GM21576 (cell line): ENCODE data around the gene RANBP3L.
"Not testable (repeated sequence)": the region's sequence is repeated elsewhere in the genome, so short reads cannot be mapped to it uniquely, and the experiment has no call there.

ENCODE experiments used
- ATAC-seq: cut with Tn5 transposase; IDR thresholded peaks from one replicate; pipeline ENCODE4 v1.9.1; 2021; ENCODE audit warnings: mild to moderate bottlenecking, moderate library complexity; ENCODE audit not compliant: unreplicated experiment

RANBP3L gene

GRCh38 chr5:36214436-36214835 is 87.3 kb downstream of the RANBP3L start:
- ATAC-seq: no peak

DNA sequence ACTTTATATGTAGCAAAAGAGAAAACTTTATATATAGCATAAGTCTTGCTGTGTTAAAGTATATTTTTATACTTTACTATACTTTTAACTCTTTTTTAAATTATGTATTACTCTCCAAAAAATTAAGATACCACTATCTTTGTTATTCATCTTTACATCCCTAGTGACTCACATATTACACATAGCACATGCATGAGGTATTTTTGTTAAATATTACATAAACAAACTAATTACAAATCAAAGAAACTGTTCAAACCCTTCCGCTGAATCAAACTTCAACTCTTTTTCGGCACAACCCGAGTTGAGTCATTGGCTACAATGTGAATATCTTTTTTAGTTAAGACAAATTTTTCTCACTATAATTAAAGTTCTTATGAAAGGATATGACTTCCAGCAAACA is 92.0 kb downstream of the RANBP3L start:
- ATAC-seq: no peak

DNA sequence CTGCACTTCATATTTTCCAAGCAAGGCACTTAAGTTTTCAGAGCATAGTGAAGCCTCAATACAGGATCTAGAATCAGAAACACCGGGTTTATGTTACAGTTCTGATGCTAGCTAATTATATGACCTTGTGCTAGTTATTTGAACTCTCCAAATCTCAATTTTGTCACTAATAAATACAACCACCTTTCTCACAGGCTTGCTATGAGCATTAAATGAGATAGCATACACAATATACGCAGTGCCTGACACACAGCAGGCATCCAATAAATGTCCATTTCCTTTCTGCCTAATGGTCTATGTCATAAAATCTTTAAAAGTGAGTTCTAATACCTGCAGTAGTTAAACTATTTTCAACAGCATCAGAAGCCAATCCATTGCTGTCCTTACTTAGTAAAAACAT is 92.9 kb downstream of the RANBP3L start:
- ATAC-seq: no peak

- no peak for ATAC-seq
Observed at GRCh38 chr5:36206913-36207312, 94.8 kb downstream of the RANBP3L start.

- no peak for ATAC-seq
Observed at GRCh38 chr5:36205329-36205728, 96.4 kb downstream of the RANBP3L start.

DNA sequence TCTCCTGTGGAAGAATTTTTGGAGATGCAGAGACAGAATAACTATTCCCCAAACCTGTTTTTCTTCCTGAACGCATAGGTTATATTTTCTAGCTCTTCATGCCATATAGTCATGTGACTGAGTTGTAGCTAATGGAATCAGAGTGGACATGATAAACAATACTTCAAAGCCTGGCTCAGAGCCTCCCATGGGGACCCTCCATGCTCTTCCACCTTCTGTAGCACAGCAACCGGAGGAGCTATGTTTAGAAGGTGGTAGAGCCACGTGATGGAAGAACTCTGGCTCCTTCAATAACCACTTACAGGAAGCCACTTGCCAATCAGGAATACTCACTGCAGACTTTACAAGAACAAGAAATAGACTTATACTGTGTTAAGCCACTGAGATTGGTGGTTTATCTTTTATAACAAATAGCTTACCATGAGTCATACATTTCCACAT is 99.2 kb downstream of the RANBP3L start:
- ATAC-seq: no peak

DNA sequence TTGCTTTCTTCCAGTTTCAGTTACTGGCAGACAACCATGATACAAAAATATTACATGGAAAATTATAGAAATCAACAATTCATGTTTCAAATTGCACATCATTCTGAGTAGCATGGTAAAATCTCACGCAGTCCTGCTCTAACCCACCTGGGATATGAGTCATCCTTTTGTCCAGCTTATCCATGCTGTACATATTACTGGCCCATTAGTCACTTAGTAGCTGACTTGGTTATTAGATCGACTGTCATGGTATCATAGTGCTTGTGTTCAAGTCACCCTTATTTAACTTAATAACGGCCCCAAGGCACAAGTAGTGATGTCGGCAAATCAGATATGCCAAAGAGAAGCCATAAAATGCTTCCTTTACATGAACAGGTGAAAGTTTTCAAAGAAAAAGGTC is 101.2 kb downstream of the RANBP3L start:
- ATAC-seq: no peak

GRCh38 chr5:36199620-36200019 is 102.1 kb downstream of the RANBP3L start:
- no peak for ATAC-seq

GRCh38 chr5:36198783-36199182 is 102.9 kb downstream of the RANBP3L start:
- ATAC-seq: not testable (repeated sequence)
